Measurements from ENCODE around the gene GID4. TPM values are rescaled to one million over a fixed set of nuclear protein-coding genes. Genes with fewer than 3 reads are reported as not detected.

Gene GID4
- total RNA-seq, 4 donors from 2014 or later: 40.1 to 46.4 (median 41.4) TPM

GRCh38 chr17:18006495-18007239 is 32.5 kb upstream of the GID4 start:
- in situ Hi-C loops (cut with MboI; ENCODE audit: low sequenced_read_pairs in 4 of 4) (no loop called here), intact Hi-C loops (cut with DNase I; ENCODE audit: low total_unique reads) (no loop called here)
- no peak for DNase-seq
- ATAC-seq: no peak
- TF ChIP-seq POLR2A (IDR thresholded peaks at IDR 0.05): no peak
- TF ChIP-seq CTCF (IDR thresholded peaks at IDR 0.05 in 4 of 5, conservative IDR thresholded peaks at IDR 0.05 in 1 of 5): no peak
- Histone ChIP-seq H3K4me3 (no peak overlapping the region), H3K4me1 (peaks cover 6 to 7% of the 10 kb centered on the region in 2 donors), H3K36me3 (peaks cover 0 to 3% of the 10 kb centered on the region in 2 donors), H3K9me3 (no peaks in the 10 kb centered on the region), H3K27me3 (no peaks in the 10 kb centered on the region), H3K27ac (no peak overlapping the region)

GRCh38 chr17:18008496-18009268 is 30.5 kb upstream of the GID4 start:
- Histone ChIP-seq H3K27me3 (no peaks in the 10 kb centered on the region), H3K9me3 (no peaks in the 10 kb centered on the region), H3K27ac (no peak overlapping the region), H3K4me3 (no peak overlapping the region), H3K36me3 (peaks cover 0 to 6% of the 10 kb centered on the region in 2 donors), H3K4me1 (peaks cover 6 to 7% of the 10 kb centered on the region in 2 donors)
- in situ Hi-C loops (cut with MboI; ENCODE audit: low sequenced_read_pairs in 4 of 4) (no loop called here), intact Hi-C loops (cut with DNase I; ENCODE audit: low total_unique reads) (no loop called here)
- no peak for ATAC-seq
- DNase-seq: no peak
- TF ChIP-seq CTCF (IDR thresholded peaks at IDR 0.05 in 4 of 5, conservative IDR thresholded peaks at IDR 0.05 in 1 of 5) (no peak), POLR2A (IDR thresholded peaks at IDR 0.05) (no peak)

- H3K36me3 ChIP-seq: peaks cover 0 to 6% of the 10 kb centered on the region in 2 donors
- H3K27me3 ChIP-seq: no peaks in the 10 kb centered on the region
- no peak overlapping the region for H3K27ac ChIP-seq
- TF ChIP-seq CTCF (IDR thresholded peaks at IDR 0.05 in 4 of 5, conservative IDR thresholded peaks at IDR 0.05 in 1 of 5): no peak
- TF ChIP-seq POLR2A (IDR thresholded peaks at IDR 0.05): no peak
- H3K4me3 ChIP-seq: no peak overlapping the region
- ATAC-seq: no peak
- peaks cover 6 to 7% of the 10 kb centered on the region in 2 donors for H3K4me1 ChIP-seq
- in situ Hi-C loops (cut with MboI; ENCODE audit: low sequenced_read_pairs in 4 of 4): no loop called here
- intact Hi-C loops (cut with DNase I; ENCODE audit: low total_unique reads): no loop called here
- no peaks in the 10 kb centered on the region for H3K9me3 ChIP-seq
- no peak for DNase-seq
Measured at GRCh38 chr17:18009609-18010420, 29.4 kb upstream of the GID4 start.

DNA sequence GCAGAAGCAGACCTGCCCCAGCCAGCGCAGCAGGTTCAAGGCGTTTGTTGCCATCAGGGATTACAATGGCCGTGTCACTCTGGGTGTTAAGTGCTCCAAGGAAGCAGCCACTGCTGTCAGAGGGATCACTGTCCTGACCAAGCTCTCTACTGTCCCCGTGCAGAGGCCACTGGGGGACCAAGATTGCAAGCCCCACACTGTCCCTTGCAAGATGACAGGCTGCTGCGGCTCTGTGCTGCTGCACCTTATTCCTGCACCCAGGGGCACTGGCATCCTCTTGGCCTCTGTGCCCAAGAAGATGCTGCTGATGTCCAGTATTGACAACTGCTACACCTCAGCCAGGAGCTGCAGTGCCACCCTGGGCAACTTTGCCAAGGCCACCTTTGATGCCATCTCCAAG is 27.9 kb upstream of the GID4 start:
- H3K4me1 ChIP-seq: no peaks in the 10 kb centered on the region
- no peaks in the 10 kb centered on the region for H3K27me3 ChIP-seq
- no peak overlapping the region for H3K27ac ChIP-seq
- H3K4me3 ChIP-seq: no peak overlapping the region
- intact Hi-C loops (cut with DNase I; ENCODE audit: low total_unique reads): no loop called here
- in situ Hi-C loops (cut with MboI; ENCODE audit: low sequenced_read_pairs in 4 of 4): no loop called here
- H3K9me3 ChIP-seq: no peaks in the 10 kb centered on the region
- H3K36me3 ChIP-seq: peaks cover 0 to 6% of the 10 kb centered on the region in 2 donors
- DNase-seq (no peak), ATAC-seq (no peak)
- TF ChIP-seq CTCF (IDR thresholded peaks at IDR 0.05 in 4 of 5, conservative IDR thresholded peaks at IDR 0.05 in 1 of 5): no peak
- TF ChIP-seq POLR2A (IDR thresholded peaks at IDR 0.05): no peak
